ENCODE results near the gene CLCN1.

DNA sequence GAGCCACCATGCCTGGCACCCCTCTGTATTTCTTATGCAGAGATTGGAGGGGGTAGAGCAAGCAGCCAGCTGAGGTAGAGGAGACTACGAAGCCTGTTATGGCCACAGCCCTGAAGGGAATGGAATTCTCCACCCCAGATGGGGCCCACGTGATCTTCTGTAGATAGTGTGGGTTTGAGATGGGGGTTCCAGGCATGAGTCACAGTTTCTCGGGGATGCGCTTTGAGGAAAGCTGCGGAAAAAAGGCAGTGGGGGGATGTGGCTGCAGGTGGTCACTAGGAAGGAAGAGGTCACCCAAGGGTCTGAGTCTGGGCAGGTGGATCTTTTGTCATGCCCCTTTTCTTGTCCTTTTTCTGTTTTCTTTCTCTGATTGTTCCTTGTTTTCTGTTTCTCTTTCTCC is 35.1 kb downstream of the CLCN1 start:
- TF ChIP-seq, protein P1, sequence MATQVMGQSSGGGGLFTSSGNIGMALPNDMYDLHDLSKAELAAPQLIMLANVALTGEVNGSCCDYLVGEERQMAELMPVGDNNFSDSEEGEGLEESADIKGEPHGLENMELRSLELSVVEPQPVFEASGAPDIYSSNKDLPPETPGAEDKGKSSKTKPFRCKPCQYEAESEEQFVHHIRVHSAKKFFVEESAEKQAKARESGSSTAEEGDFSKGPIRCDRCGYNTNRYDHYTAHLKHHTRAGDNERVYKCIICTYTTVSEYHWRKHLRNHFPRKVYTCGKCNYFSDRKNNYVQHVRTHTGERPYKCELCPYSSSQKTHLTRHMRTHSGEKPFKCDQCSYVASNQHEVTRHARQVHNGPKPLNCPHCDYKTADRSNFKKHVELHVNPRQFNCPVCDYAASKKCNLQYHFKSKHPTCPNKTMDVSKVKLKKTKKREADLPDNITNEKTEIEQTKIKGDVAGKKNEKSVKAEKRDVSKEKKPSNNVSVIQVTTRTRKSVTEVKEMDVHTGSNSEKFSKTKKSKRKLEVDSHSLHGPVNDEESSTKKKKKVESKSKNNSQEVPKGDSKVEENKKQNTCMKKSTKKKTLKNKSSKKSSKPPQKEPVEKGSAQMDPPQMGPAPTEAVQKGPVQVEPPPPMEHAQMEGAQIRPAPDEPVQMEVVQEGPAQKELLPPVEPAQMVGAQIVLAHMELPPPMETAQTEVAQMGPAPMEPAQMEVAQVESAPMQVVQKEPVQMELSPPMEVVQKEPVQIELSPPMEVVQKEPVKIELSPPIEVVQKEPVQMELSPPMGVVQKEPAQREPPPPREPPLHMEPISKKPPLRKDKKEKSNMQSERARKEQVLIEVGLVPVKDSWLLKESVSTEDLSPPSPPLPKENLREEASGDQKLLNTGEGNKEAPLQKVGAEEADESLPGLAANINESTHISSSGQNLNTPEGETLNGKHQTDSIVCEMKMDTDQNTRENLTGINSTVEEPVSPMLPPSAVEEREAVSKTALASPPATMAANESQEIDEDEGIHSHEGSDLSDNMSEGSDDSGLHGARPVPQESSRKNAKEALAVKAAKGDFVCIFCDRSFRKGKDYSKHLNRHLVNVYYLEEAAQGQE (IDR thresholded peaks at IDR 0.05; ENCODE audit: insufficient replicate concordance, low read depth): no peak
- no peak for TF ChIP-seq POLR2AphosphoS5 (IDR thresholded peaks at IDR 0.05; ENCODE audit: low read depth)
- TF ChIP-seq, protein P2, sequence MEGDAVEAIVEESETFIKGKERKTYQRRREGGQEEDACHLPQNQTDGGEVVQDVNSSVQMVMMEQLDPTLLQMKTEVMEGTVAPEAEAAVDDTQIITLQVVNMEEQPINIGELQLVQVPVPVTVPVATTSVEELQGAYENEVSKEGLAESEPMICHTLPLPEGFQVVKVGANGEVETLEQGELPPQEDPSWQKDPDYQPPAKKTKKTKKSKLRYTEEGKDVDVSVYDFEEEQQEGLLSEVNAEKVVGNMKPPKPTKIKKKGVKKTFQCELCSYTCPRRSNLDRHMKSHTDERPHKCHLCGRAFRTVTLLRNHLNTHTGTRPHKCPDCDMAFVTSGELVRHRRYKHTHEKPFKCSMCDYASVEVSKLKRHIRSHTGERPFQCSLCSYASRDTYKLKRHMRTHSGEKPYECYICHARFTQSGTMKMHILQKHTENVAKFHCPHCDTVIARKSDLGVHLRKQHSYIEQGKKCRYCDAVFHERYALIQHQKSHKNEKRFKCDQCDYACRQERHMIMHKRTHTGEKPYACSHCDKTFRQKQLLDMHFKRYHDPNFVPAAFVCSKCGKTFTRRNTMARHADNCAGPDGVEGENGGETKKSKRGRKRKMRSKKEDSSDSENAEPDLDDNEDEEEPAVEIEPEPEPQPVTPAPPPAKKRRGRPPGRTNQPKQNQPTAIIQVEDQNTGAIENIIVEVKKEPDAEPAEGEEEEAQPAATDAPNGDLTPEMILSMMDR (IDR thresholded peaks at IDR 0.05; ENCODE audit: insufficient read depth, low read length): no peak

Data from HL-60 (cell line).